CD14-positive monocyte (primary cell): ENCODE results near the gene FKBP1A. TPM values are rescaled to one million over a fixed set of nuclear protein-coding genes. Genes with fewer than 3 reads are reported as not detected.

Experiments used
- DNase-seq, 3 donors: peaks; one replicate each; pipeline ENCODE4 v3.0.0-alpha.2; 2011 to 2022
- H2AFZ ChIP-seq: 2 replicates; pipeline ENCODE4 v1.6.0; 2012; ENCODE audit warnings: mild to moderate bottlenecking, low read depth, low read length, inconsistent platforms; ENCODE audit not compliant: insufficient read depth, poor library complexity, severe bottlenecking
- H3K27ac ChIP-seq, 2 donors: 1 replicate in 1 of 2; 2 replicates in 1 of 2; pipeline ENCODE4 v1.5.1; 2012 to 2013; ENCODE audit warnings: low read length in 2 of 2, control low read depth in 1 of 2, inconsistent platforms in 1 of 2, low read depth in 1 of 2, mild to moderate bottlenecking in 1 of 2
- H3K27me3 ChIP-seq, 2 donors: one replicate each; pipeline versions ENCODE4 v1.6.0 to v1.6.1; 2011 to 2013; ENCODE audit warnings: low read length in 2 of 2; ENCODE audit not compliant: control insufficient read depth in 2 of 2, insufficient read depth in 2 of 2
- H3K36me3 ChIP-seq, 2 donors: replicated peaks in 1 of 2; 1 replicate in 1 of 2; 2 replicates in 1 of 2; pipeline versions ENCODE4 v1.5.1 to v1.6.1; 2012 to 2013; ENCODE audit warnings: low read length in 2 of 2, control low read depth in 1 of 2, inconsistent platforms in 1 of 2, mild to moderate bottlenecking in 1 of 2; ENCODE audit not compliant: insufficient read depth in 2 of 2, control insufficient read depth in 1 of 2
- H3K4me1 ChIP-seq, 2 donors: 1 replicate in 1 of 2; 2 replicates in 1 of 2; pipeline versions ENCODE4 v1.5.1 to v1.6.1; 2012 to 2013; ENCODE audit warnings: low read length in 2 of 2, control low read depth in 1 of 2, inconsistent platforms in 1 of 2, mild to moderate bottlenecking in 1 of 2, moderate library complexity in 1 of 2; ENCODE audit not compliant: insufficient read depth in 2 of 2, control insufficient read depth in 1 of 2
- H3K4me2 ChIP-seq: replicated peaks from 2 replicates; pipeline ENCODE3; 2012; ENCODE audit warnings: low read length, moderate library complexity, mild to moderate bottlenecking; ENCODE audit not compliant: poor library complexity, severe bottlenecking; ENCODE audit errors: extremely low read depth
- H3K4me3 ChIP-seq, 3 experiments: fragments of 200-600 bp in 1 of 3; sonication (generic) in 1 of 3; replicated peaks in 1 of 3; 1 replicate in 2 of 3; 2 replicates in 1 of 3; pipeline ENCODE4 v1.5.1; 2011 to 2013; ENCODE audit warnings: low read length in 3 of 3, mild to moderate bottlenecking in 3 of 3, control low read depth in 2 of 3, low read depth in 2 of 3, inconsistent platforms in 1 of 3, moderate library complexity in 1 of 3
- H3K79me2 ChIP-seq: 2 replicates; pipeline ENCODE4 v1.6.0; 2012; ENCODE audit warnings: mild to moderate bottlenecking, control low read depth, inconsistent platforms, low read length, moderate library complexity; ENCODE audit not compliant: insufficient read depth
- H3K9ac ChIP-seq: 2 replicates; pipeline ENCODE4 v1.6.0; 2017; ENCODE audit warnings: low read length, mild to moderate bottlenecking; ENCODE audit not compliant: insufficient read depth, poor library complexity, severe bottlenecking
- H3K9me3 ChIP-seq, 2 donors: replicated peaks in 1 of 2; 1 replicate in 1 of 2; 2 replicates in 1 of 2; pipeline versions ENCODE4 v1.5.1 to v1.6.1; 2012 to 2013; ENCODE audit warnings: low read length in 2 of 2, control low read depth in 1 of 2; ENCODE audit not compliant: control insufficient read depth in 1 of 2, insufficient read depth in 1 of 2
- H4K20me1 ChIP-seq: 2 replicates; pipeline ENCODE4 v1.6.0; 2012; ENCODE audit warnings: mild to moderate bottlenecking, low read length, control low read depth, moderate library complexity; ENCODE audit not compliant: insufficient read depth
- H3K27ac Mint-ChIP-seq, 7 donors: one replicate each; pipeline ENCODE4 v1.8.0; 2020; ENCODE audit warnings: mild to moderate bottlenecking in 7 of 7, mixed read lengths in 7 of 7, moderate library complexity in 6 of 7, inconsistent platforms in 2 of 7
- H3K27me3 Mint-ChIP-seq, 3 donors: one replicate each; pipeline ENCODE4 v1.8.0; 2021 to 2022; ENCODE audit warnings: low read depth in 3 of 3, mild to moderate bottlenecking in 3 of 3, mixed read lengths in 3 of 3, moderate library complexity in 3 of 3, inconsistent platforms in 1 of 3
- H3K36me3 Mint-ChIP-seq, 2 donors: one replicate each; pipeline ENCODE4 v1.8.0; 2020; ENCODE audit warnings: mixed read lengths in 2 of 2, inconsistent platforms in 1 of 2, mild to moderate bottlenecking in 1 of 2
- H3K4me1 Mint-ChIP-seq: one replicate; pipeline ENCODE4 v1.8.0; 2020; ENCODE audit warnings: mild to moderate bottlenecking, mixed read lengths
- H3K4me3 Mint-ChIP-seq, 2 donors: one replicate each; pipeline ENCODE4 v1.8.0; 2020; ENCODE audit warnings: mild to moderate bottlenecking in 2 of 2, mixed read lengths in 2 of 2, moderate library complexity in 1 of 2
- H3K9me3 Mint-ChIP-seq, 7 donors: one replicate each; pipeline ENCODE4 v1.8.0; 2020 to 2022; ENCODE audit warnings: mixed read lengths in 7 of 7, mild to moderate bottlenecking in 6 of 7, moderate library complexity in 6 of 7, inconsistent platforms in 2 of 7
- CTCF ChIP-seq: fragments of 200-600 bp; IDR thresholded peaks from one replicate; pipeline ENCODE4 v1.8.0; 2022; ENCODE audit warnings: antibody characterized with exemption, mild to moderate bottlenecking
- WGBS: methylation state at CpG from one replicate; pipeline ENCODE4 v1.1.5; 2013; ENCODE audit warnings: missing lambda C conversion rate; ENCODE audit not compliant: insufficient coverage; 5-methylcytosine and 5-hydroxymethylcytosine counted together
- intact Hi-C, 2 donors: fragments of 100-400 bp; cut with micrococcal nuclease; formaldehyde crosslinking; loops; one replicate each; pipeline versions ENCODE4 v1.15.0 to v1.15.1; 2023
- polyA plus RNA-seq, 3 donors: library from polyadenylated mRNA; depleted of rRNA in 1 of 3; unstranded in 2 of 3; stranded (reverse) in 1 of 3; fragments of 300-500 nt in 2 of 3; fragments of >200 nt in 1 of 3; fragmentation: Illumina TruSeq in 2 of 3; gene quantifications; 1 replicate in 2 of 3; 2 replicates in 1 of 3; pipeline ENCODE4 v1.2.3, GENCODE V29; 2012 to 2021

The FKBP1A gene
- polyA plus RNA-seq, 3 donors: 155 to 268 (median 194) TPM

GRCh38 chr20:1369970-1370369, 22.9 kb downstream of the FKBP1A start:
- DNase-seq: no peak
- peaks cover 6 to 8% of the 10 kb centered on the region in 2 donors for H3K4me1 ChIP-seq
- peaks cover 0 to 3% (median 0%) of the 10 kb centered on the region in 3 donors for H3K27me3 Mint-ChIP-seq
- H3K9me3 Mint-ChIP-seq: no peaks in the 10 kb centered on the region
- H3K9ac ChIP-seq: no peak overlapping the region
- peak overlapping the region in 1 of 2 donors; percentile 50 for H3K27ac ChIP-seq
- no peaks in the 10 kb centered on the region for H3K9me3 ChIP-seq
- no peak overlapping the region for H3K4me3 ChIP-seq
- peaks cover 31% of the 10 kb centered on the region for H3K4me1 Mint-ChIP-seq
- no CpG with 5 or more reads among the region's 3 CpGs for WGBS
- H3K27me3 ChIP-seq: no peaks in the 10 kb centered on the region
- intact Hi-C loops: no loop called here
- H4K20me1 ChIP-seq: peaks cover 99% of the 10 kb centered on the region
- H3K36me3 Mint-ChIP-seq: peaks cover 68 to 92% of the 10 kb centered on the region in 2 donors
- TF ChIP-seq CTCF: no peak
- no peak overlapping the region for H3K4me3 Mint-ChIP-seq
- peak overlapping the region in 3 of 7 donors; percentile 46 to 72 (median 68) for H3K27ac Mint-ChIP-seq
- peaks cover 70% of the 10 kb centered on the region for H3K79me2 ChIP-seq
- peaks cover 66 to 95% of the 10 kb centered on the region in 2 donors for H3K36me3 ChIP-seq
- no peak overlapping the region for H3K4me2 ChIP-seq
- no peak overlapping the region for H2AFZ ChIP-seq

- Mint-ChIP-seq H3K27ac (peak overlapping the region in 6 of 7 donors; percentile 24 to 71 (median 44)), H3K27me3 (peaks cover 0 to 2% (median 0%) of the 10 kb centered on the region in 3 donors), H3K4me1 (peaks cover 32% of the 10 kb centered on the region), H3K36me3 (peaks cover 64 to 91% of the 10 kb centered on the region in 2 donors), H3K9me3 (no peaks in the 10 kb centered on the region), H3K4me3 (no peak overlapping the region)
- no peaks in the 10 kb centered on the region for H3K27me3 ChIP-seq
- no peak for TF ChIP-seq CTCF
- H3K27ac ChIP-seq: peak overlapping the region in 1 of 2 donors; percentile 35
- H3K4me3 ChIP-seq: no peak overlapping the region
- H3K4me2 ChIP-seq: no peak overlapping the region
- H4K20me1 ChIP-seq: peaks cover 99% of the 10 kb centered on the region
- WGBS: 67% methylated on average over 1 of the region's 7 CpGs
- DNase-seq: no peak
- no peak overlapping the region for H2AFZ ChIP-seq
- H3K9me3 ChIP-seq: no peaks in the 10 kb centered on the region
- no peaks in the 10 kb centered on the region for H3K4me1 ChIP-seq
- H3K36me3 ChIP-seq: peaks cover 59 to 92% of the 10 kb centered on the region in 2 donors
- intact Hi-C loops: no loop called here
- H3K9ac ChIP-seq: no peak overlapping the region
- H3K79me2 ChIP-seq: peaks cover 57% of the 10 kb centered on the region
These were observed 24.2 kb downstream of the FKBP1A start for GRCh38 chr20:1368448-1369199.
